ENCODE measurements around the gene MPRIP.

MPRIP gene

DNA sequence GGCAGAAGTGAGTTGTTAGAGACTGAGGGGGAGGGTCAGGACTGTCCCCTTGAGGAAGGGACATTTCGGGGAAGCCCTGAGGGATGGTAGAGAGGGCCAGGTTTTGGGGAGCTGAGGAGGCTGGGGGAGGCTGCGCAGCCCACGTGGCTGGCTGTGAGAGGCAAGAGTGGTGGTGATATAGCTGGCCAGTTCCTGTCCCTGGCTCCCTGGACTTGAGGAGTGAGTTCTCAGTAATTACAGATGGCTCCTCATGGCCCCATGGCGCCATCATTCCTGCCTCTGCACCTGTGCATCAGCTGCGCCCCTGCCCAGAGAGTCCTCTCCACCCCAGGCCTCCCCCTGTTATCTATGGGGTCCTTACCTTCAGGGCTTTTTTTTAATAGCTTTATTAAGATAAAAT, 30.3 kb downstream of the MPRIP start:
- no peak for DNase-seq

DNA sequence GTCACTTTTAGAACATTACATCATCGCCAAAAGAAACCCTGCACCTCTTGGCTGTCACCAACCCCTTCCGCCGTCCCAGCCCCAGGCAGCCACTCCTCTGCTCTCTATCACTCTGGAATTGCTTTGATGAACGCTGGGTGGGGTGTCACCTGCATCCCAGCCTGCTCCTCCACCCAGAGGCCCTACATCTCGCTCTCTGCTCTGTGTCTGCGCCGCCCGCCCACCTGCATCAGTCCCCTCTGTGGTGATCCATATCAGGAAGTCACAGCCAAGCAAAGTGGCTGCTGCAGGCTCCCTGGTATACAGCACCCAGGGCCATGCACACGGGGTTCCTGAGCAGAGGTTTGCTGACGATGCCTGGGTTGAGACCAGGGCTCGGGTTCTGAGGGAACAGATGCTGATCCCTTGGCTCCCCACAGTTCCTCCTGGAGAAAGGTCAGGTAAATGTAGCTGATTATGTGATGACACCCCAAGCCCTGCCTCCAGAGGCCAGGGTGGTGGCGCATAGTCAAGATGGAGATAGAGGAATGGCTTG, 30.8 kb downstream of the MPRIP start:
- DNase-seq: no peak

DNA sequence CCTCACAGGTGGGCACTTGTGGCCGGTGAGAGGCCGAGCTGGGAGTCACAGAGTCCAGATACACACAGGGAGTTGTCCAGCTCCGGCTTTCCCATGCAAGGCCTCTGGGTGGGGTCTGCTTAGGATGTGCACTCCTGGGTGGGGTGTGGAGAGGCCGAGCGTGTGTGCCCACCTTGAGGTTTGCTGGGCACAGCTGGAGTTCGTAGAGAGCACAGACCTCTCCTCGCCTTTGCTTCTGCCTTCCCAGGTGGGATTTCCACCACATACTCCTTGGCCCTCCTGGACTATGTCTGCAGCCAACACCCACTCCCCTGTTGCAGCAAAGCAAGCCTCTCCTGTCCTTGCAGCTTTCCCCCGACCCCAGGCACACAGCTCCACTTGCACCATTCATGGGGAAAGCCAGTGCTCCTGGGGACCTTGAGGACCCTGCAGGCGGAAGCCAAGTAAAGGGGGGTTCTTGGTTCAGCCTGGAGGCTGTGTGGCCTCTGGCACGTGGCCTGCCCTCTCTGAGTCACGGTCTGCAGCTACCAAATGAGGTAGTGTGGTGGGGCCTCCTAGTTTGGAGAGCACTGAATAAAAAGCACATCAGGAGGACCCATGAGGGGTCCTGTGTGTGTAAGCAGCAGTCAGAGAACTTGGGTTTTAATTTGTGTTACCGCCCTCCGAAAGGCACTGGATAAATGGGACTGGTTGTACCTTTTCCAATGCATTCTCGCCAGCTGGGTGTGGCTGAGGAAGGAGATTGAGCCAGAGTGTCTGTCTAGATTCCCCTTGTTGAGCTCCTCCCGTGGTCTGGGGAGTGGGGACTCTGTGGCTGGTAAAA, 31.5 kb downstream of the MPRIP start:
- no peak for DNase-seq

DNA sequence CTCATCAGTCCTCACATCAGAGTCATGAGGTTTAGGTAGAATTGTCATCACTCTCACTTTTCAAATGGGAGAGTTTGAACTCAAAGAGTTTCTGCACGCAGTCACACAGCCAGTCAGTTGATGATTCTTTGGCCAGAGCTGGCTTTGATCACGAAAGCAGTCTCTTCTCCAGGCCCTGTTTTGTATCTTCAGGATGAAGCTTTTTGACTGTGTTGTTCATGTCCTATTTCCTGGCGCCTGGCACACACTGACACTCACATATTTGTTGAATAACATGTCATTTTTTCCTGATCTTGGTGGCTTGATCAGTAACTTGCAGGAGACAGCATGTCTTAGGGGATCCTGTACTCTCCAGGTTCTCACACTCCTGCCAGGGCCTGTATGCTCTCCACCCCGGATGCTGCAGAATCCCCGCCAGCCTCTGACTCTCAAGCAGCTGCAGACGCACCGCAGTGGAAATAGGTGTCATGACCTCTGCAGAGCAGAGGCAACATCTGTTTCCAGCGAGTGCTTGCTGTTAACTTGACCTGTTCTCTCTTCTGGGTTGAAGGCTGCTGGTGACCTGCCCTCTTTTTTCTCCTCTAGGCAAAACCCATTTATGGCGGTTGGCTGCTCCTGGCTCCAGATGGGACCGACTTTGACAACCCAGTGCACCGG, 33.0 kb downstream of the MPRIP start:
- DNase-seq: no peak

DNA sequence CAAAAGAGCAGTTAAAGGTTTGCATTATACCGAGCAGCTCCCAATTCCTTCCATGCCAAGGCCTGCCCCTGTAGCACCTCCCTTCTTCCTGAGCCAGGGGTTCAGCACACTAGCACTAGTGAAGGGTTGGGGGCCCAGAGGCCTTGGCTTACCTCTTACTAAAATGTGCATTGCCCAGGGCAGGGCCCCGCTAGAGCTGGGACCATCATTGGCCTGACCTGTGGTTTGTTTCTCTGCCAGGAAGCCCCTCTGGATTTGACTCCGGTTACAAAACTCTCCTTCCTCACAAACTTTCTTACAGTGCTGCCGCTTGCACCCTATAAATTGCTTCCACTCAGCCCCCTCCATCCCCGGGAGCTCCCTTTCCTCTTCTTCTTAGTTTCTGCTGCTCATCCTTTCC, 33.8 kb downstream of the MPRIP start:
- DNase-seq: no peak

DNA sequence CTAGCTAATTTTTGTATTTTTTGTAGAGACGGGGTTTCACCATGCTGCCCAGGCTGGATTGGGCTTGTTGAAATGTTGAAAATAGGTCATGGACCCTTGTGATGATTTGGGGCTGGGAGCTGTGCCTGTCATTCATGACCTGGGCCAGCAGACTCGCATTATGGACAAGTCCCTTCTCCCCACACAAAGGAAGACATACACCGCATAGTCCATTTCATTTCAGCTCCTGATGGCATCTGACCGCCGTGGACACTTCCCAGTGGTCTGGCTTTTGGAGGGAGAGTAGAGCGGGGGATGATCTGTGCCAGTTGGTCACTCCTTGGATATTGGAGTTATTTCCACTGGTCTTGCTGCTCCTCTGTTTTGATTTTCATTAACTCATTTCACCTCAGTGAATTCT, 34.8 kb downstream of the MPRIP start:
- DNase-seq: no peak

DNA sequence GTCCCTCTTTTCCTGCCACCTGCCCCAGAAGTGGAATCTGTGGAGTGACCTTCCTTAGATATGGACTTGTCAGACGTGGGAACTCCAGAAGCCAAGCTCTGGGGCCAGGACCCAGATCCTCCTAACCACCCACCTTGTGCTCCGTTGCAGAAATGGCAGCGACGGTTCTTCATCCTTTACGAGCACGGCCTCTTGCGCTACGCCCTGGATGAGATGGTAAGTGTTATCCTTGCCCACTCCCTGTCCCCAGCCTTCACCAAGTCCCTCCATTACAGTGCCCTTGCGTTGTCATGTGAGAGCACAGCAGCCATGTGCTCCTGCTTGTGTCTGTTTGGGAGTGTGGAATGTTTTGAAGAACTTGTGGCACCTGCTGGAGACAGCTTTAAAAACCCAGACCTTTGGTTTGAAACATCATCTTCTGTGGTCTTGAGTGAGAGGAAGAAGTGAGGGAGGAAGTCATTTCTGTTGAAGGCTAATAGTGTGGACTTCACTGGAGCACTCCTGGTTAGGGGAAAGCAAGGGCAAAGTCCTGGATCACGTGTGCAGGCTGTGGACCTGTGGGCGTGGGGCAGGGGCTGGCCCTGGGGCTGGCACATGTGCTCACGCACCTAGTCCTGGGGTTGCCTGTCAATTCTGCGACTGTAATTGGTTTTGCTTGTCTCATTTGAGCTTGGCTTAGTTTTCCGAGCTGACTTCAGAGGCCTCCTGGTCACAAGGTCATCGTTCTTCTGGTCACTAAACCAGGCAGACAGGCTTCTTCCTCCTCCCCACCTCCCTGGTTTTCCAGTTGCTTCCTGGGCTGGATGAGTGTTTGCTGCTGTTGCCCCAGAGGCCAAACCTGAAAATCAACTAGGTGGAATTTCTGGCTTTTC, 35.8 kb downstream of the MPRIP start:
- no peak for DNase-seq

DNA sequence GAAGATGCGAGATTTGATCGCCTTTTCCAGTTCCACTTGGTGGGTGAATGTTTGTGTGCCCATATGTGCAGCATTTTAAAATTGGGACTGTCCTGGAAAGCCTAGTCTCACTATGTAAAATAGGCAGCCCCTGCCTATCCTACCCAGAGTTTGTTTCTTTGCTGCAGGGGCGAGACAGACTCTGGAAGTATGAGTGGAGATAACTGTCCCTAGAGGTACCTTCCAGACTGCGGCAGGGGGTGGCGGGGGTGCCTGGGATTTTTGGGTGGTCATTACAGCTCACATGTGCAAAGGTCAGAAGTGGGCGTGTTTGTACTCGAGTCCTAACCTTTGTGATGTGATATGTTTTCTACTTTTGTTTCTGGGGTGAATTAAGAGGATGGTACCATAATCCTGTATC, 36.6 kb downstream of the MPRIP start:
- no peak for DNase-seq

DNA sequence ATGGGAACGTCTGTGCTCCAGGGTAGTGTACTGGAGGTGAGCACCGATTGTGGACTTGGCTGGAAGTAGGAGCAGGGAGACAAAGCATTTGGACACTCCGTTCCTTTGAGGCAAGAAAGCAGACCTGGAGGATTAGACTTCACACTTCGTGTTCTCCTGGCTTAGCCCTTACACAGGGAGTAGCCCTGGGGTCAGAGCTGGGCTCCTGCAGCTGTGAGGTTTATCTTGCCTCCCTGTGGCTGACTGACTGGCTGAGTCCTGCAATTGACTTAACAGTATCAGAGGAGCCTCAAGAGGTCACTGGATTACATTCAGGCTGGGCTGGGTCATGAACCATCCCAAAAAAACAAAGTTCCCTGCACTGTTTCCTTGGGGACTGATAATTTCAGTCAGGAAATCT, 37.1 kb downstream of the MPRIP start:
- no peak for DNase-seq

DNA sequence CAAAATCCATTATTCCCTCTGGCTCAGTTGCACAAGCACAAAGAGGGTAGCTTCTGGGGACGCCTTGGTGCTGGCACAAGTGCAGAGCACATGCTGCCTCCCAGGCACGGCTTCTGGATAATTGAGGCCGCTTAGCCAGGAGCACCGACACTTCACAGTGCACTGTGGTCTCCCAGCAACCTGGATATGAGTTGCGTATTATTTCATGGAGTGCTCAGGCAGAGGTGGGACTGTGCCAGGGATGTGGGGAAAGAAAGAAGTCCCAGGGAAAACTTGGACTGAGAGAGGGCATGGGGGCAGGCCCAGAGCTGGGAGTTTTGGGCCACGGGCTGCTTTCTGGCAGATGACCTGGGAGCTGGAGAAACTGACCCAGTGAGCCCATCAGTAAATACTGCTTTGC, 37.5 kb downstream of the MPRIP start:
- DNase-seq: no peak

DNA sequence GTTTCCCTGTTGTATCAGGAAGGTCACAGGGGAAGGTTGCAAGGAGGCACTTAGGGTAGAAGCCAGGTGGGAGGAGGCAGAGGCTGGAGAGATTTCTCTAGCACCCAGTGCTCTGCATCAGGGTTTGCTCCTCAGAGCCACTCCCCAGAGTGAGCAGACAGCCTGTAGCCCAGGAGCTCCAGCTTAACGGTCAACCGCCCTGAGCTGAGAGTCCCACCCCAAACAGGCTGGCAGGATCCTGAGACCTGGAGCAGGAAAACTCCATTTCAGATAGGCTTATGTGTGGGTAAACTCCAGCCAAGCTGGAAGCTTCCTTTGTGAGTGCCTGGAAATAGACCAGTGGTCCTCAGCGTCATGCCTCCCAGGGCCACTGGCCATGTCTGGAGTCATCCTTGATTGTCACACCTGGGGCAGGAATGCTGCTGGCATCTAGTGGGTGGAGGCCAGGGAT, 37.9 kb downstream of the MPRIP start:
- DNase-seq: no peak

DNA sequence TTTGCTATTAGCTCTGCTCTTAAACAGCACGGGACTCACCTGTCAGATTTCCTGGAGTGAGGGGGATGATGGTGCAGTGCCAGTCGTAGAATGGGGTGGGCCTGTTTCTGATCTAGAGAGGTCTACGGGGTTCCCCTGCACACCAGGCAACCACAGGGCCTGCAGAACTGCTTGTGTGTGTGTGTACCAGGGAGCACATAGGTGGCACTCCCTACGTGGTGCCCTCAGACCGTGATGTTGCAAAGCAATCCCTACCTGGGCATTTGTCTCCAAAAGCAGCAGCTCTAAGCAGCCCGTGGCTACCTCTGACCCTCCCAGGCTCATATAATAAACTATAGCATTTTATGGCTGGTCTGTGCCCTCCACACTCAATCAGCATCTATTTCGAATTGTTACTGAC, 38.5 kb downstream of the MPRIP start:
- DNase-seq: no peak

DNA sequence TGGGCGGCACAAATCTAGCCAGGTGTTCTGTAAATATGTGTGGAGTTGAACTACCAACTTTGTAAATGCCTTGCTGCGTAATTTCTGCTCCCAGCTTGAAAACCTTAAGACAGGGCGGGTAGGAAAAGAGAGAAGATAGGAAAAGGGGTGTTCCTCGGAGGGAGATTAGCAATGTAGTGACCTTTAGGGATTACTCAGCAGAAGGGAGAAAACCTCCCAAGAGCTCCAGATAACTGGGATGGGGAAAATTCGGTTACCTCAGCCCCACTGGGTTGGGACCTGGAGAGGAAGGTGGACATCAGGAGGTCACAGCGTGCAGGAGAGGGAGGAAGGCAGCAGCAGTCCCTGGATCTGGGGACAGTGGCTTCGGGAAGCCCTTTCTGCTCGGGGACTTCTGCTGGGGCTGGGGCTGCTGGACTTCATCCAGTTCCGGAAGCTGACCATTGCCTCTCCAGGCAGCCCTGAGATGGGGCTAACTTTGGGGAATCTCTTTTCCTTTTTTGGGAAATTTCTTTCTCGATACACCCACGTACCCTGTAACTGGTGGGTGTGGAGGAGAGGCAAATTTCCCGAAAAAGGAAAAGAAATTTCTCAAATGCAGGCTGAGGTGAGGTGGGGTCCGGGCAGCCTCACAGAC, 39.2 kb downstream of the MPRIP start:
- DNase-seq: no peak

DNA sequence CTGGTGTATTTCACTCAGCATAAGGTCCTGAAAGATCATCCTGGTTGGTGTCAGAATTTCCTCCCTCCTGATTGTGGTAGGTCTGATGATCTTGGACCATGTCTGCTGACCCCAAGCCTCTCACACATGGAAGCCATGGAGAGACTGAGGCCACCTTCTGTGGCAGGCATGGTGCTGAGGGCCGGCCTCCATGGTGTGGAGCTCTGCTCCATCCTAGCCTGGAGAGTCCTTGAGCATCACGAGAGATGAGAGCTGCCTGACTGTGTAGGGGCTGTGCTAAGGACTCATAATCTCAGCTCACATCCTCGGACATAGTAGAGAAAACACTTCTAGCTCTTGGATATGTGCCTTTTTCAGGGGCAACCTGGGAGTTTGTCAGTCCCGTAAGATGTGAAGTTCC, 40.6 kb downstream of the MPRIP start:
- DNase-seq: no peak

DNA sequence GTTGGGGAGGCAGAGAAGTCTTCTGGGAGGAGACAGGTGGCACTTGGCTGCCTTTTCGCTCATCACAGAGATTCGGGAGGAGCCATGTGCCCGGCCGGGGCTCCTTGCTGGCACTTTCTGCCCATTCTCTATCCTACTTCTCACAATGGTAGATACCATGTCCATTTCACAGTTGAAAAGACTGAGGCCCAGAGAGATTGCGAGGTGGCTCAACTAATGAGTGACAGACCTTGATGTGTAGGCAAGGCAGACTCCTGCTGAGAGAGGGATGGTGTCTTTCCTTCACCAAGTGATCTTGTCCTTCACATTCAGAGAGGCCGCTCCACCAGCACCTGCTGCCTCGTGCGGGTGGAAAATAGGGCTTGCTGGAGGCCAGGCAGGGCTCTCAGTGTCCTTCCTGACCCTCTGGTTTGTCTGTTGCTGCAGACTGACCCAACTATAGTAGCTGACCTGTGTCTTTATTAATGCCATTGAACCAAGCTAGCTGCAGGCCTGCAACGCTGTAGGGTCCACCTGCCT, 42.1 kb downstream of the MPRIP start:
- no peak for DNase-seq

DNA sequence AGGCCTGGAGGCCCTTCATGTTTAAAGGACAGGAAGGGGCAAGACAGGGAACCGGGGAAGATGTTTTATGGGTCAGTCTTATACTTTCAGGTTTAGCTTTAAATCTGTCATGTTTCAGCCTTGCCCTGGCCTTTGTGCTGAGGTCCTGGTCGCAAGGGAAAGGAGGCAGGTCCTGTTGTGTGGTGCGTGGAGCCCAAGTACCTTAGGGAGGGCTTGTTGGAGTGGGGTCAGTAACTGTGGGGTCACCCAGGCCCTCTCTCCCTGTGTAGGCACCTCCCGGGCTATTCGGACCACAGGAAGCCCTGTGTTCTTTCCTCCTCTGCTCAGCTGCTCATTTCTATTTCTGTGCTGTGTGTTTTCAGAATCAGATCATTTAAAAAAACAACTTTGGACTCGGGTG, 42.7 kb downstream of the MPRIP start:
- no peak for DNase-seq

DNA sequence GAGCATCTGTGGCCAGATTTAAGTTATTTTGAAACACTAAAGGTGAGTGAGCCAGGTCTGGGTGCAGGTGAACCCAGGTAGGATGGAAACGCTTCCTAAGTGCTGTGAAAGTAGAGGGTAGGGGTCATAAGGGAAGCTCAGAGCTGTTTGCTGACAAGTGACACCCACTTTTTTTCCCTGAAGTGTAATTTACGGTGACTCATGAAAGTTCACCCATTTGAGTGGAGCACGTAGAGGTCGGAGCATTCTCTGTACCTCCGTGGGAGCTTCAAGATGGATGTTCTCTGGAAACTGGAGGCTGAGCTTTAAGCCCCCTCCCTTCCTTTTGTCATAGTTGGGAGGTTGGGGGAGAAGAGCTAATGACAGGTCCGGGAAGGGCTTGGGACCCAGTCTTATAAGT, 44.3 kb downstream of the MPRIP start:
- no peak for DNase-seq

DNA sequence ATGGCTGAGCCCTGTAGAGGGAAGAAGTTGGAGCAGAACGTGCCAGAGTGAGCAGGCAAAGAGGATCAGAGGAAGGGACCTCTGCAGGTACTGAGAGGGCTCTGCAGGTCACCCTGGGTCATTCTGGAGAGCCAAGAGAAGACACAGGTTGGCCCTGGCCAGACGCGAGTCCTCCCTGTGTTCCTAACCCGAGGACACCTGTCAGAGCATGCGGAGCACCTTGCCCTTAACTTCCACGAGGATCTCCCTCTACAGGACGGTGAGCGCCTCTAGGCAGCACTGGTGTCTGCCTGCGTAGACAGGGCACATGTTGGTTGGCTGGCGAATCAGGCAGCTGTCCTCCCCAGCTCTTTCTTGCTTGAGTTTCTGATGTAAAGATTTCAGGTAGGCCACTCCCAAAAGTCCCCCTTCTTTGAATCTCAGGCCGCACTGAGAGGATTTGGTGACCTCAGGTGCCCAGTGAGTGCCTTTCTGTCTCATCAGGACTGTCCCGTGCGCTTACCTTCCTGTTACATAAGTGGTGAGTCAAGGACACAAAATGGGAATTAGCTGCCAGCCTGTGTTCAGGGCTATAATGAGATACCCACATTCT, 45.3 kb downstream of the MPRIP start:
- peak in 1 of 2 donors; percentile 15 for DNase-seq

DNA sequence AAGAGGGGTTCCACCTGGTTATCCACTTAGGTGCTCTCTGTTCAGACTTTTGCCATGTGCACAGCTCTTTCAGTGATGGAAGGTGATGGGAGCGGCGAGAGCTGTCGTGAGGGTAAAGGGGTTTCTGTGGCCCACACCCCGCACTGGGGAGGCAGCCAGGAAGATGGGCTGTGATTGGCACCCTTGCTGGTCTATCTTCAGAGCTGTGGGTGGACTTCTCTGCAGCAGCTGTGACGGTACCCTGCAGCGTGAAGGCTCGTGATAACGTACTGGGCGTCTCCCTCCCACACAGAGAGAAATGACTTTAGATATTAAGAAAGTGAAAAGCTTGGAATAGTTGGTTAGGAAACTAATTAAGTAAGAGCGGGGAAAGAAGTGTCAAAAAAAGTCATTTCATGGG, 45.8 kb downstream of the MPRIP start:
- peak in 1 of 2 donors; percentile 52 for DNase-seq

DNA sequence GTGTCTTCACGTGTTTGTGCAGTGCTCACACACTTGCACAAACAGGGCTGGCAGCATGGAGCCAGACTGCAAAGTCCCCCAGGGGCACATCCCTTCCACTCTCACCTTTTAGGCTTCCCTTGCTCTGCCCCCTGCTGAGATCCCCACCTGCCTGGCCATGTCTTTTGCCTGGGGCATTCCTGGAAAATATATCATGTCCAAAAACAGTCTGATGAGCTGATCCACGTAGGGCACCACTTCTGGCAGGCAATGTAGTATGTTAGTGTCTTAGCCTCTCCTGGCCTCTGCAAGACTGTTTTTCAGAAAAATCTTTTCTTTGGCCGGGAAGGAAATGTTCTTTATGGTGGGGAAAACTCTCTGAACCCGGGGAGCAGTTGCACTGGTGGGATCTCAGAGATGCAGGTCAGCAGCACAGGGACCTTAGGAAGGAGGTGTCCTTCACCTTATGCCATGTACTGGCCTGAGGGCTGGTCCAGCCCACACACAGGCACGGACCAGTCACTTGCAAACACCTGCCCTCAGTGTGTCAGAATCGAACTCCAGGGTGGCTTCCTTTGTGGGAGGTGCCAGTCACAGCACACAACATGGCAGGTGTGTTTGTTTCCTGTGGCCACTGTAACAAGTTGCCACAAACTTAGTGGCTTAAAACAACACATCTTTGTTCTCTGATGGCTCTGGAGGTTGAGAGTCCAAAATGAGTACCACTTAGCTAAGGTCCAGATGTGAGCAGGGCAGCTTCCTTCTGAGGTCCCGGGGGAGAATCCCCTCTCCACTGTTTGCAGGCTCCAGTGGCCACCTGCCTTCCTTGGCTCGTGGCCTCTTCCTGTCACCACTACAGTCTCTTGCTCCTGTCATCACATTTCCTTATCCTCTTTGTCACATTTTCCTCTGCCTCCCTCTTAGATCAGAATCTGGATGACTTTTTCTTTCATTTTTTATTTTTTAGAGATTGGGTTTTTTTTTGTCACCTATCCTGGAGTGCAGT, 46.6 kb downstream of the MPRIP start:
- DNase-seq: no peak

Data from inflammatory macrophage treated with lipopolysaccharide for 1 hour (primary cell).